C1 segment of cervical spinal cord (tissue), 14 donors: Measurements from ENCODE around the gene RFC5.
A peak's percentile ranks its signal among the peaks of the same experiment; 100 is the strongest.

Source experiments
- DNase-seq, 14 donors: peaks; one replicate each; lab custom pipeline; 2025; lab: John Stamatoyannopoulos, UW

The RFC5 gene

GRCh38 chr12:118050972-118051910 lies 34.7 kb downstream of the RFC5 start:
- DNase-seq = no peak

- peak in 11 of 14 donors; percentile 10 to 77 (median 43) for DNase-seq
Measured at GRCh38 chr12:118052324-118053070, 36.0 kb downstream of the RFC5 start.

DNA sequence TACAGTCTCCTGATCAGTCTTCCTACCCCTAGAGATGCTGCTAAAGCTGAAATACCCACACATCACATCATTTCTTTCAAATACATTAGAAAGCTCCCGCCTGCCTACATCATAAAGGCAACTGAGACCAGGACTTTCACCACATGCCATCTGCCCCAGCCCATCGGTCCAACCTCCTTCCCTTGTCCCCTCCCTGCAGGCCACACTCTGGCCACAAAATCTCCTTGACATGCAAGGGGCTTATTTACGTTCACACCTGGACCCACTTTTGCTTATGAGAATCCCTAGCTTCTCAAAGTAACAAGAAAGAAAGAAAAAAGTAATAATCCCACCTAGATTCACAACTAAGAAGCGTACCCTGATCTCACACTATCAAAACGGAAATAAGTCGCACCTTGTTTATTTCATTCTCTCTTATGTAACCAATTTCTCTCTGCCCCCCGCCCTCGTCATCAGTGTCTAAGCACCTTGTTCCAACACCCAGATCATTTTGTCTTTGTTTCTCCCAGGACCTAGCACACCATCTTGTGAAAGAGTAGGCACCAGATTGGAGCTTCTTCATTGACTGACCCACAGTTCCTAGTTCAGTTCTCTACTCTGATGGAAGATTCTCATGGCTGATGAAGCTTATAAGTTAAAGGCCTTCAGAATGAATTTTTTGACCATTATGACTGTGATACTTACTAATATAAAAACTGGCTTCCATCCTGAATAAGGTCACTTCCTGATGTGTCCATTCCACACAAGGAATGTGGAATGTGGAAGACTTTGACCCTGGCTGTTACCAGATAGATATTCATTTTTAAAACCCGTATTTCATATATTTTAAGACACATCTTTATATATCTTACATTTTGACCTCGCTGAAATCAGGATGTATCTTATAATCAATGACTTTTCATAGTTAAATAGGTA lies 36.8 kb downstream of the RFC5 start:
- DNase-seq = no peak

GRCh38 chr12:118055144-118055557 lies 38.6 kb downstream of the RFC5 start:
- peak in 1 of 14 donors; percentile 17 for DNase-seq

DNA sequence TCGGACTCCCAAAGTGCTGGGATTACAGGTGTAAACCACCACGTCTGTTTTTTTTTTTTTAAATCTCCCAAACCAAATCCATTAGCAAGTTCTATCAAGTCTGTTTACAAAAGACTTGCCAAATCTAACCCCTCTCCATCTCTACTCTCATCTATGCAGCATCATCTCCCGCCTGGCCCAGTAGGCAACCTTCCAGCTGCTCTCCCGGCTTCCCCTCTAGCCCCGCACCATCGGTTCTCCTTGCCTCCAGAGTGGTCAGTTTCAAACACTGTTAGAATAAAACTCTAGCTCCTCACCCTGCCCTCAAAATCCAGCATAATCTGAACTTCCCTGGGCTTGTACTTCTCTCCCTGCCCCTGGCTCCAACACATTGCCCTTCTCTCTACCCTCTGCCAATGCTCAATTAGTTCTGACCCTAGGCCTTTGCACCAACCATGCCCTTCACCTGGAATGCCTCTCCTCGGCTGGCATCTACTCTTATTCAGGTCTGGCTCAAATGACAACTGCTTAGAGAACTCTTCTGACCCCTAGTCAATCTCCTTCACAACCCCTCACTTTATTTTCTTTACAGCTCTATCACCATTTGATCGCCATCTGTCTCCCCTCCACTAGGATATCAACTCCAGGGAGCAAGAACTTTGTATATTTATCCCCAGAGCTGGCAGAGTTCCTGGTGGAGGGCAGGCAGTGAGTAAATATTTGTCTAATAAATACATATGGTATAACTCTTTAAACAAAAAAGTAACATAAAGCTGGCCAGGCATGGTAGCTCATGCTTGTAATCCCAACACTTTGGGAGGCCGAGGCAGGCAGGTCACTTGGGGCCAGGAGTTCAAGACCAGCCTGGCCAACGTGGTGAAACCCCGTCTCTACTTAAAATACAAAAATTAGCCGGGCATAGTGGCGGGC lies 39.6 kb downstream of the RFC5 start:
- DNase-seq = peak in 1 of 14 donors; percentile 27

- no peak for DNase-seq
Measured at GRCh38 chr12:118058227-118058626, 41.7 kb downstream of the RFC5 start.

DNA sequence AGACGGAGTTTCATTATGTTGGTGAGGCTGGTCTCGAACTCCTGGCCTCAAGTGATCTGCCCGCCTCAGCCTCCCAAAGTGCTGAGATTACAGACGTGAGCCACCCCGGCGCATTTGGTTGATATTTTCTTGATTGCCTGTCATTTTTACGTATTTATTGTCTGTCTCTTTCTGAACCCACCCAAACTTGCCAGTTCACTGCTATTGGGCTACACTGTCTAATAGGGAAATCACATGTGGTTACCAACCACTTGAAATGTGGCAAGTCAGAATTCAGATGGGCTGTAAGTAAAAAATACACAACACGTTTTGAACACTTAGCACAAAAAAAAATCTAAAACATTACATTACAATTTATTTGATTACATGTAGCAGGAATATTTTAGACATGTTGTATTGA lies 42.4 kb downstream of the RFC5 start:
- DNase-seq = no peak

- peak in 2 of 14 donors; percentile 31 to 41 for DNase-seq
Measured at GRCh38 chr12:118059341-118060191, 43.1 kb downstream of the RFC5 start.

DNA sequence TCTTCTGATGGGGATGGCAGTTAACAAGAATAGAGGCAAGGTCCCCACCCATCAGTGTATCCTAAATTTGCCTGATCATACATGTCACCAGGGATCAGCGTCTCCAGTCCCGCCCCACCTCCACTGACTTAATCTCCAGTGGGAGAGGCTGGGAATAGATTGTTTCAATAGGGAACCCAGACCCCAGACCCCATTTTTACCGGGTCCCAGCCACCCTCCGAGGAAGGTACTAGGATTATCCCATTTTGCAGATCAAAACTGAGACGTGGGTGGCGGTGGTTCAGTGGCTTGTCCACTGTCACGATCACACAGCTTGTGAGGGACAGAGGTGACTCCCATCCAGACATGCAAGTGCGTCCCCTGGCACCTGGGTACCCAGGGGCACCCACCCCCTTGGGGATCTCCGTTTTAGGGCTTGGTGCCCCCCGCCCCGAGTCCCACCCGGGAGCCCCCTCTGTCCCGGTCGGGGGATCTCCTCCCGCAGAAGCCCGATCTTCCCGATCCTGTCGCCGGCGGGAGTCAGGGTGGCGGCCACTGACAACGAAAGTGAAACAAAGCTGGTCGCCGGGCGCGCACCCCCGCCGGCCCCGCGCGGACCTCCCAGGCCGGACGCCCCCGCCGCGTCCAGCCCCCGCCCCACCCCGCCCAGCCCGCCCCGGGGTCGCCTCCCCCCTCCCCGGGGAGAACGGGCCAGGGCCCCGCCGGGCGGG lies 44.0 kb downstream of the RFC5 start:
- DNase-seq = peak in 12 of 14 donors; percentile 48 to 82 (median 57)

- peak; percentile 0 to 85 (median 70) for DNase-seq
Measured at GRCh38 chr12:118061011-118061872, 44.7 kb downstream of the RFC5 start, which contains the start of gene WSB2. WSB2 (minus strand) TSS chr12:118061179; CDS start chr12:118061048, 131 bp downstream.

- DNase-seq = peak in 11 of 14 donors; percentile 22 to 72 (median 47)
Measured at GRCh38 chr12:118061873-118062843, 45.7 kb downstream of the RFC5 start.

DNA sequence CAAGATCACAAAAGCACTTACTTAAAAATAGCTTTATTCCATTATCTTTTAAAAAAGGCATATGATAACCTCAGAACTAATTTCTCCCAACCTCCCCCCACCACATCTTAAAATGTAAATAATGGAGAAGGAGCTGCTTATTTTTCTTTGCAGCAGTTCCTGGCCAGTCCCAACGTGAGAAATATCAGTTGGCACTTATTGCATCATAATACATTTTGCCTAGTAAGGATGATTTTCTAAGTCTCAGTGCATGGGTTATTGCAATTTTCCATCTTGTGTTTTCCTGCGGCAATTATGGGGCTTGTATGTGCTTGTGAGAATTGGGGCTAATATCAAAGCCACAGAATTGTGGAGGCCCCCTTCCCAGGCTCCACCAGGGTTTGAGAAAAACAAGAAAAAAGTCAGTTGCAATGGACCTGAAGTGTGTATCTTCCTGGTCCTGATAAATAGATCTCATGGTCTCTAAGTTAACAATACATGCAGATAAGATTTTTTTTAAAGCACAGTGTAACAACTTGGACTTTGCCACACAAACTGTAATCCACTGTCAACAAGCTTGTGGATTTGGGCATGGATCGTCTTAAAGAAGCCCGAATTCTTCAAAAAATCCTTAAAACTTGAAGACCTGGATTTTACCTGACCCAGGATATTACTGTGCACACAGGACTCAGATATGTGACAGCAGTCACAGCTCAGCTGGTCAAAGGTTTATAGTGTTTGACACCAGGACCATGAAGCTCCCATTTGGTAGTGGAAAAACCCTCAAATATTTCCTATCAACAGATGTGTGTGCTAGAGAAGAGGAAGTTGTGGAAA lies 47.3 kb downstream of the RFC5 start:
- no peak for DNase-seq

DNA sequence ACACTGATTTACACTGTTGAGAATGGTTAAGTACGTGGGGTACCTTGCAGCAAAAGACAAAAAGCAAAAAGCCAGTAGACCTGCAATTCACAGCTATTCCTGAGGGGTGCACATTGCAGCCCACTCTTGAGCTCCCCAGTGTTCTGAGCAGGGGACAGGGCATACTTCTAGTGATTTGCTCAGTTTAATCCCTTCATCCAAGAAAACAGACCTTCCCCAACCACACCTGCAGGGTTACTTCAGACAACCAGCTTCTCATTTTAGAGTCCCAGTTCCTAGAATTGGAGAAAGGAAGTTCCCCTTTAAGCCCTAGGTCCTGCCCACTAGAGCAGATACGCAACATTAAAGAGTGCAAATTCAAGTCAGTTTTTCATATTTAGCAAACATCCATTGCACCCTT lies 48.1 kb downstream of the RFC5 start:
- no peak for DNase-seq

DNA sequence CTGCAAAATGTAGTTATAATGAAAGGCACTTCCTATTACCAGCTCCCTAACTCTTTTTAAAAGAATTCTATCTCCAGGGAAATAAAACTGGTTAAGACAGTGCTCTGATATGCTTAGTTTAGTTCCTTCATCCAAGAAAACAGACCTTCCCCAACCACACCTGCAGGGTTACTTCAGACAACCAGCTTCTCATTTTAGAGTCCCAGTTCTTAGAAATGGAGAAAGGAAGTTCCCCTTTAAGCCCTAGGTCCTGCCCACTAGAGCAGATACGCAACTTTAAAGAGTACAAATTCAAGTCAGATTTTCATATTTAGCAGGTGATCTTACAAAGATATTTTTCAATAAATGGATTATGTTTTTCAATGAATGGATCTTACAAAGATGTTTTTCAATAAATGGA lies 48.9 kb downstream of the RFC5 start:
- no peak for DNase-seq

DNA sequence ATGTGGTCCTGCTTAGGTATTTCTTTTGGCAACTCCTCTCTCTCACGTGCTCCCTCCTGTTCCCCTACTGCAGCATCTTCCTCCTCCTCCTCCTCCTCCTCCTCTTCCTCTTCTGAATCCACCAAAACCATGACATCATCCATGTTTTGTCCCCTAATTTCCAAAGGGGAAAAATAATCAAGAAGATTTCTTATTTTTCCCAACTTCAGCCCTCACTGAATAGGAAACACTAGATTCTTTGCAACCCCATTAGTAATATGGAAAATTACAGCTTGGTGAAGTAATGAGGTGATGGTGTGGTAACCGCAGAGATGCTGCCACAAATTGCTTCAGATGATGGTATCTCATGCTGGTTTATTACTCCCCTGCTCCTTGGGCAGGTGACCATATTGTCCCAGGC lies 51.9 kb downstream of the RFC5 start:
- DNase-seq = no peak

- no peak for DNase-seq
Measured at GRCh38 chr12:118070650-118071049, 54.1 kb downstream of the RFC5 start.
